Subcutaneous adipose tissue (tissue), 4 donors: ENCODE data around the gene SCP2. TPM values are rescaled to one million over a fixed set of nuclear protein-coding genes. Genes with fewer than 3 reads are reported as not detected.

Experiments used
- total RNA-seq, 4 donors: library from RNA; depleted of rRNA; stranded (reverse); fragments of >200 nt; gene quantifications; one replicate each; pipeline ENCODE4 v1.1.0, GENCODE V29; 2016
- TF ChIP-seq, protein P1 (sequence below): fragments of 450-650 bp; IDR thresholded peaks from one replicate; pipeline ENCODE4 v1.5.1; 2016; ENCODE audit warnings: low read depth, mild to moderate bottlenecking, control low read depth, antibody characterized with exemption, moderate library complexity

SCP2 gene
- total RNA-seq, 4 donors from 2014 or later: 152 to 223 (median 170) TPM

GRCh38 chr1:53026254-53026653 lies 99.2 kb downstream of the SCP2 start:
- TF ChIP-seq, protein P1, sequence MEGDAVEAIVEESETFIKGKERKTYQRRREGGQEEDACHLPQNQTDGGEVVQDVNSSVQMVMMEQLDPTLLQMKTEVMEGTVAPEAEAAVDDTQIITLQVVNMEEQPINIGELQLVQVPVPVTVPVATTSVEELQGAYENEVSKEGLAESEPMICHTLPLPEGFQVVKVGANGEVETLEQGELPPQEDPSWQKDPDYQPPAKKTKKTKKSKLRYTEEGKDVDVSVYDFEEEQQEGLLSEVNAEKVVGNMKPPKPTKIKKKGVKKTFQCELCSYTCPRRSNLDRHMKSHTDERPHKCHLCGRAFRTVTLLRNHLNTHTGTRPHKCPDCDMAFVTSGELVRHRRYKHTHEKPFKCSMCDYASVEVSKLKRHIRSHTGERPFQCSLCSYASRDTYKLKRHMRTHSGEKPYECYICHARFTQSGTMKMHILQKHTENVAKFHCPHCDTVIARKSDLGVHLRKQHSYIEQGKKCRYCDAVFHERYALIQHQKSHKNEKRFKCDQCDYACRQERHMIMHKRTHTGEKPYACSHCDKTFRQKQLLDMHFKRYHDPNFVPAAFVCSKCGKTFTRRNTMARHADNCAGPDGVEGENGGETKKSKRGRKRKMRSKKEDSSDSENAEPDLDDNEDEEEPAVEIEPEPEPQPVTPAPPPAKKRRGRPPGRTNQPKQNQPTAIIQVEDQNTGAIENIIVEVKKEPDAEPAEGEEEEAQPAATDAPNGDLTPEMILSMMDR: no peak

DNA sequence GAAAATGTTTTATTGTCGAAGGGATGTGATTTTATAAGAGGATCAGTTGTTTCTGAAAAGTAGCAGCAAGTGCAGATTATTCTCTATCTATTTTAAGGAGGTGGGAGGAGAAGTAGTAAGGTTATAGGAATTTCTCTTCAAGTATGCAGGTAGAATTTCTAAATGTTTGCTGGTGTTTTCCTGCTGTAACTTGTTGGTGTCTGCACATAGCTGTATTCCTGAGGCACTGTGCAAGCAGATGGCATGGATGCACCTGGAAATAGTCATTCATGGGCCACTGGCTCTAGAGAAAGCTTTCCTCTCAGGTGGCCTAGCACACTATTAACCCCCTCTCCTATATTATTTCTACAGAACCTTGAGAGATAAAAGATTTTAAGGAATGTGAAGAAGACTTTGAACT lies 104.7 kb downstream of the SCP2 start:
- TF ChIP-seq, protein P1: no peak

- TF ChIP-seq, protein P1: no peak
Measured at GRCh38 chr1:53037159-53037558, 110.1 kb downstream of the SCP2 start.

GRCh38 chr1:53038566-53038965 lies 111.5 kb downstream of the SCP2 start:
- TF ChIP-seq, protein P1: no peak

GRCh38 chr1:53043271-53043670 lies 116.2 kb downstream of the SCP2 start:
- TF ChIP-seq, protein P1: no peak

- TF ChIP-seq, protein P1: no peak
Measured at GRCh38 chr1:53044926-53045325, 117.8 kb downstream of the SCP2 start.

- TF ChIP-seq, protein P1: no peak
Measured at GRCh38 chr1:53046930-53047329, 119.9 kb downstream of the SCP2 start.
